GM21825 (cell line): ENCODE data around the gene CD151.

ENCODE experiments used
- ATAC-seq: cut with Tn5 transposase; IDR thresholded peaks from one replicate; pipeline ENCODE4 v1.9.1; 2021; ENCODE audit warnings: mild to moderate bottlenecking, moderate library complexity; ENCODE audit not compliant: unreplicated experiment

The CD151 gene

GRCh38 chr11:869399-870126, 36.8 kb downstream of the CD151 start:
- ATAC-seq: no peak

- no peak for ATAC-seq
Measured at GRCh38 chr11:870127-870413, 37.3 kb downstream of the CD151 start.

GRCh38 chr11:870418-870817, 37.7 kb downstream of the CD151 start:
- ATAC-seq: no peak

- no peak for ATAC-seq
Measured at GRCh38 chr11:871472-871871, 38.7 kb downstream of the CD151 start.

- ATAC-seq: no peak
Measured at GRCh38 chr11:872799-873198, 40.0 kb downstream of the CD151 start.

- ATAC-seq: no peak
Measured at GRCh38 chr11:873706-874105, 41.0 kb downstream of the CD151 start.

DNA sequence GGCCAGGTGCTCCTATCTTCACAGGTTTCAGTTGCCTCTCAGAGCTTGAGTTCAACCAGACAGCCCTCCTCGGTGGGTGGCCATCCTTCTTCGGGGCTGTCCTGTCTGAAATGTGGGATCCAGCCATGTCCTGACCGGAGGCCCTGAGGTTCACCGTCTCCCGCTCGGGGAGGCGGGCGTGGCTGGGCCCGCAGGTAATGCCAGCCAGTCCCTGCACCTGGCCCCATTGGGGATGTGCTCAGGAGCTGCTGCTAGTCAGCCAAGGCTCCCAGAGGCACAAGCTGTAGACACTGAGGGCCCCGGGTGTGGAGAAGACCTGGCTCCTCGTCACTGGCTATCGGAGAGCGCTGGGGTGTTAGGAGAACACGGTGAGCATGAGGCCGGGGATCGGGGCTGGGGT, 42.5 kb downstream of the CD151 start:
- ATAC-seq: no peak

DNA sequence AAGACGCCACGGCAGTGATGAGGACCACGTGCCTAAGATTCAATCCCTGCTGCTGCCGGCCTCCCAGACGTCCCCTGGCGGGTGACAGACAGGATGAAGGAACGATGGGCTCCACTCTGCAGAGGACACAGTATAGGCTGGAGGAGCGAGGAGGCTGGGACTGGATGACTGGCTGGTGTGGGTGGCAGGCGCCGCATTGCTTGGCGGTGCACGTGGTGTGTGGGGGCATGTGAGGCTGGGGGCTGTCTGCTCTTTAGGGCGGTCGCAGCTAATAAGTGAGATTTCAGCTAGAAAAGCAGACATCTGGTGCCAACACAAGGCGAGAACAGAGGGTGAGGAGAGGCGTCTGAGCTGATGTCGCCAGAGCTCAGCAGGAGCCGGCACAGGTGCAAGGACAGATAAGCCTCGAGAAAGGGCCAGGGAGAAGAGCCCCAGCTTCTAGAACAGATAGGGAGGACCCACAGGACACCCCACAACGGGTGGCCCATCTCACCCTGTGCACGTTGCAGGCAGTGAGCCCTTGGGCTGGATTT, 43.1 kb downstream of the CD151 start:
- no peak for ATAC-seq

DNA sequence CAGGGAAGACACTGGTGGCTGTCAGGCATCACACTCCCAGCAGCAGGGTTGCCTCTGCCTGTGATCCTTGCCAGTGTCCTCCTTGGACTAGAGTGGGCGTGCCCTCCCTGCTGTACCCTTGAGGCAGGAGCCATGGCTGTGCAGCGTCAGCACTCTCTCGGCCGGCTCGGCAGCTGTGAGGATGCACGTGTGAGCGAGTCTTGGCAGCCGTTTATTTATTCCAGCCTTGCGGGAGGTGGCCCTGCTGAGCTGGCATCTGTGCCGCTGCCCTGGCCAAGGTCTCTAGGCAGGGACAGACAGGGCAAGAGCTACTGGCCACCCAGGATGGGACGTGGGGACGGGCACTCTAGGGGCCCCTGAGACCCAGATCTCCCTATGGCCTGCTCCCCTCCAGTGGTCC, 43.8 kb downstream of the CD151 start:
- no peak for ATAC-seq

DNA sequence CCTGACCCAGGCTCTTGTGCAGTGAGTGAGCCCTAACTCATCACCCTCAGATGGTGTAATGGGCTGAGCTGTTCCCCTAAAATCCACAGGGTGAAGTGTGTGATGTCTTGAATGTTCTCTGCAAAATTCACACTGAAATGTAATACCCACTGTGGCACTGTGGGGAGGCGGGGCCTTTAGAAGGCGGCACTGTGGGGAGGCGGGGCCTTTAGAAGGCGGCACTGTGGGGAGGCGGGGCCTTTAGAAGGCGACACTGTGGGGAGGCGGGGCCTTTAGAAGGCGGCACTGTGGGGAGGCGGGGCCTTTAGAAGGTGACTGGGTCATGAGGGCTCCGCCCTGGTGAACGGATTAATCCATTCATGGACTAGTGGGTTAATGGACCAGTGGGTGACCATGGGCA, 44.8 kb downstream of the CD151 start:
- no peak for ATAC-seq

DNA sequence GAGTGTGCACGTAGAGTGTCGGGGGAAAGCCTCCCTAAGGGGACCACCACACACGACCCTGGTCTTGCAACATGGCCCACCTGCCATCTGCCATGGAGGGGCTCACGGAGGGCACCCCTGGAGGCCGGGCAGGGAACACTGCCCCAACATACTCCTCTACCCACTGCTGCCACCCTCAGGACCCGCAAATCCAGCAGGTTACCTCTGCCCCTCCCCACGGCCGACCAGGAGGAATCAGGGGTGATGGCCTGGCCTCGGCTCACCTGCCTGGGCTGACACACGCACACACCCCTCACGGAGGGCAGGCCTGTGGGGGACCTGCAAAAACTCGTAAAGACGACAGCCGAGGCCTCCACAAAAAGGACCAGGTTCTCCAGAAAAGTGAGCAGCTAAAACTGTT, 47.7 kb downstream of the CD151 start:
- ATAC-seq: no peak

DNA sequence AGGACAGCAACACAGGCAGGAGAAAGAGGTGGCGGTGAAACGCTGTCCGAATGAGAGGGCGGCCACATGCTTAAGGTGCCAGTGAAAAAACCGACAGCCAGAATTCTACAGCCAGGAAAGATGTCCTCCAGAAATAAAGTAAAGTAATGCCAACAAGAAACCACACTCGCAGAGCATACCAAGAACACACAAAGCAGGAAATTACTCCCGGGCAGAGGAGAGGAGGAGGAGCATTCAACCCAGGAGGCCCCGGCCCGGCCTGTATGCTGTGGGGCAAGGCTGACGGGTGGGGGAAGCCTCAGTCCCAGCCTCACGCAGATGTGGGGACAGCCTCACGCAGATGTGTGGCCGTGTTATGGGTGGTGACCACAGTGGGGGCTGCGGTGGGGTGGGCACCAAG, 49.8 kb downstream of the CD151 start:
- ATAC-seq: no peak

DNA sequence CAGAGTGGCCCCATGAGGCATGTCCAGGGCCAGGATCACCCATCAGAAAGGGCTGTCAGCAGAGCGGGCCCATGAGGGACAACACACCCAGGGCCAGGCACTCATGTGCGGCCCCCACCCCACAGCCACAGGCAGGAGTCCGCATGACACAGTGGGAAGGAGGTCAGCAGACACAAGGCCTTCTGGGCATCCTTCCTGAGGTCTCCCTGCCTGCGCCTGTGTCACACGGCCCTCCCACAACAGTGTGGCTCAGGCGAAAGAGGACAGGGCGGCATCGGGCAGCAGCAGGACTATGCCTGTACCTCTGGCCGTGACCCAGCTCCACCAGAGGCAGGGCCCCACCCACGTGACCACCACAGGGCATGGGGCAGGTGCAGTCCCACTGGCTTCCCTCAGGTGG, 50.8 kb downstream of the CD151 start:
- no peak for ATAC-seq

DNA sequence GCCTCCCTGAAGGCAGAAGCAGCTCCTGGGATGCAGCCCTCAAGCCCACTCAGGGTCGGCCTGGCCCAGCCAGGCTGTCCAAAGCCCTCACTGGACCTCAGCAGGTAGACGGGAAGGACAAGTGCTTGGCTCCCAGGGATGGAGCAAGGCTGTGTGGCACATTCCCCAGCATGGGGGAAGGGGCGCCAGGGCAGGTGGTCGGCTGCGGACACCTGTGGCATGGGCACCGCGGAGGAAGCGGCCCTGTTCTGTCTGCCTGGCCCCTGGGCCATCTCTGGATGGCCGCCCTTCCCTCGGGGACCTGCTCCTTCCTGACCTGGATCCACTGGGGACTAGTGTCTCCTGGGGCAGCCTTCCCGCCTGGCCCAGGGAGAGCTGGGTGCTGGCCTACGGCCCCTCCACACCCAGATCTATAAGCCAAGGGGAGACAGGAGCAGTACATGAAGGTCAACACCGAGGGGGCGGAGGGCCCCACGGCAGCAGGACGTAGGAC, 51.9 kb downstream of the CD151 start:
- no peak for ATAC-seq

DNA sequence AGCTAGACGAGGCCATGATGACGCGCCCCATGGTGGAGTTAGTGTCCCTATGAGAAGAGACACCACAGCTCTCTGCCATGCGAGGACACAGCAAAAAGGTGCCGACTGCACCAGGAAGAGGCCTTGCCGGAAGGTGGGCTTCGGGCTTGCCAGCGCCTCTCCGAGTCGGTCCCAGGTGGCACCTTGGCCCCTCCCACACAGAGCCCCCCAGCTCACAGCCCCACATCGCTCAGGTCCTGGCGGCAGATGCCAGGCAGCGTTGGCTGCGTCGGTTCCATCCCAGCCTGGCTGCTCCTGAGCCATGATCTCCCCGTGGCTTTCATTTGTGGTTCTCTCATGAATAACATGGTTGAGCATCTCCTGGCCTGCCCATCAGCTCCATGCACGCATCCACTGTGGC, 53.8 kb downstream of the CD151 start:
- ATAC-seq: no peak

GRCh38 chr11:887589-887988, 54.8 kb downstream of the CD151 start:
- no peak for ATAC-seq
